DMS79 (cell line): Measurements from ENCODE around the gene CLCN6.

Experiments
- DNase-seq: peaks from one replicate; lab custom pipeline; 2025; lab: John Stamatoyannopoulos, UW

The CLCN6 gene

GRCh38 chr1:11831945-11832725 lies 26.1 kb downstream of the CLCN6 start:
- no peak for DNase-seq

DNA sequence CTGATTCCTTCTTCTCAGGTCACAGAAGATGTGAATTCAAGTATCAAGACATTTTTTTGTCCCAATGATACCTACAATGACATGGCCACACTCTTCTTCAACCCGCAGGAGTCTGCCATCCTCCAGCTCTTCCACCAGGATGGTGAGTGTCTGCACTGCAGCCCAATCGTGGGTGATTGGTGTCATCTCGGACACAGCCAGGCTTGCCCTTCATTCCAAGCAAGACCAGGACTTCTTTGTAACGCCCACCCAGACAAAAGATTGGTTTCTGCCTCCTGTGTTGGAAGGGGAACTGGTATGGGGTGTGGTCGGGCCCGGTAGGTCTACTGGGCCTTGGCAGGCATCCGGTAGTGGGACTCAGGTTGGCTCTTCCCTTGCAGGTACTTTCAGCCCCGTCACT lies 27.5 kb downstream of the CLCN6 start:
- DNase-seq, result no peak

DNA sequence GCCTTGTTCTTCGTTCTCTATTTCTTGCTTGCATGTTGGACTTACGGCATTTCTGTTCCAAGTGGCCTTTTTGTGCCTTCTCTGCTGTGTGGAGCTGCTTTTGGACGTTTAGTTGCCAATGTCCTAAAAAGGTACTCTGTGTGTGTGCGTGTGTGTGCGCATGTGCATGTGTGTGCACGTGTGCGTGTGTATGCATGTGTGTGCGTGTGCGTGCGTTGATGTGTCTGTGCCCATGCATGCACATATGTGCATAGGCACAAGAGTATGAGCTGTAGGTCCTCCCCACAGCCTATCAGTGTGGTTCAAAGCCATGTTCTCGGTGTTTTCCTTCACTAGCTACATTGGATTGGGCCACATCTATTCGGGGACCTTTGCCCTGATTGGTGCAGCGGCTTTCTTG lies 27.9 kb downstream of the CLCN6 start:
- DNase-seq, result no peak

DNA sequence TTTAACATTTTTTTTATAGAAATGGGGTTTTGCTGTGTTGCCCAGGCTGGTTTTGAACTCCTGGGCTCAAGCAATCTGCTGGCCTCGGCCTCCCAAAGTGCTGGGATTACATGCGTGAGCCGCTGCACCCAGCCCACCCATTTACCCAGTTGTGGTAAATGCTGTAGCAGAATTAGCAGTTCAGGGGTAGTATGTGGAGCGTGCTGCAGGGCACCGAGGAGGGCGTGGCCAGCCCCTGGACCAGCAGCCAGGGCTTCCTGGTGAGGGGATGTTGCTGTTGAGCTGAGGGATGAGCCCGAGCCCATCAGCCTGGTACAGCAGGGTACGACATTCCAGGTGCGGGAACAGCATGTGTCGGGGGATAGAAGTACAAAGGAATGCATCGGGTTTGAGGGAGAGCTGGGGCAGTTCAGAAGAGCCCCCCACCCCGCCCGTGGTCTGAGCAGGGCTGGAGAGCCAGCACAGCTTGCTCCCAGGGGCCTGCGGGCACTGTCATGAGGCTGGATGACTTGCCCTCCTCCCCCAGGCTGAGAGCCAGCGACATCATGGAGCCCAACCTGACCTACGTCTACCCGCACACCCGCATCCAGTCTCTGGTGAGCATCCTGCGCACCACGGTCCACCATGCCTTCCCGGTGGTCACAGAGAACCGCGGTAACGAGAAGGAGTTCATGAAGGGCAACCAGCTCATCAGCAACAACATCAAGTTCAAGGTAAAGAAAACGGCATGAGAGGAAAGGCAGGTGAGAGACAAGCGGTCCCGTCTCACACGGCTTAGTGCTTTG lies 29.6 kb downstream of the CLCN6 start:
- DNase-seq, result no peak

DNA sequence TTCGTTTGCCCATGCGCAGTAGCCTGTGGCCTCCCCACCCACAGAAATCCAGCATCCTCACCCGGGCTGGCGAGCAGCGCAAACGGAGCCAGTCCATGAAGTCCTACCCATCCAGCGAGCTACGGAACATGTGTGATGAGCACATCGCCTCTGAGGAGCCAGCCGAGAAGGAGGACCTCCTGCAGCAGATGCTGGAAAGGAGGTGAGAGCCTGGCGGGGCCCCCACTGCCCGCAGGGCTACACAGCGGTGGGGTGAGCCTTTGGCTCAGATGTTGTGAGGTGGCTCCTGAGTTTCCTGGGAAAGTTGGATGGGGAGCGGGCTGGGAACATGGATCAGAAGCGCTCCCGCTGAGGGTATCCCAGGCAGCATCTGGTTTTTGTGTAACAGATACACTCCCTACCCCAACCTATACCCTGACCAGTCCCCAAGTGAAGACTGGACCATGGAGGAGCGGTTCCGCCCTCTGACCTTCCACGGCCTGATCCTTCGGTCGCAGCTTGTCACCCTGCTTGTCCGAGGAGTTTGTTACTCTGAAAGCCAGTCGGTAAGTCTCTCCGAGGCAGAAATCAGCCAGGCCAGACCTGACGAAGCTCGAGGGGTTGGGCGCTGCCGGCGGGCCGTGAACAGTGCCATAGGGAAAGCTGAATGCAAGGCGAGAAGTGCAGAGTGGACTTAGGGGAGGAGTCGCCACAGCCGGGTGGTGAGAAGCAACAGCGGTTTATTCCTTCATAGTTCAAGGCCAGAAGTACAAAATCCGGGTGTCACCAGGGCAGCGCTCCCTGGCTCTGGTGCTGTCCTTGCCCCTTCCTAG lies 31.2 kb downstream of the CLCN6 start:
- no peak for DNase-seq

GRCh38 chr1:11837767-11838348 lies 31.9 kb downstream of the CLCN6 start:
- no peak for DNase-seq

DNA sequence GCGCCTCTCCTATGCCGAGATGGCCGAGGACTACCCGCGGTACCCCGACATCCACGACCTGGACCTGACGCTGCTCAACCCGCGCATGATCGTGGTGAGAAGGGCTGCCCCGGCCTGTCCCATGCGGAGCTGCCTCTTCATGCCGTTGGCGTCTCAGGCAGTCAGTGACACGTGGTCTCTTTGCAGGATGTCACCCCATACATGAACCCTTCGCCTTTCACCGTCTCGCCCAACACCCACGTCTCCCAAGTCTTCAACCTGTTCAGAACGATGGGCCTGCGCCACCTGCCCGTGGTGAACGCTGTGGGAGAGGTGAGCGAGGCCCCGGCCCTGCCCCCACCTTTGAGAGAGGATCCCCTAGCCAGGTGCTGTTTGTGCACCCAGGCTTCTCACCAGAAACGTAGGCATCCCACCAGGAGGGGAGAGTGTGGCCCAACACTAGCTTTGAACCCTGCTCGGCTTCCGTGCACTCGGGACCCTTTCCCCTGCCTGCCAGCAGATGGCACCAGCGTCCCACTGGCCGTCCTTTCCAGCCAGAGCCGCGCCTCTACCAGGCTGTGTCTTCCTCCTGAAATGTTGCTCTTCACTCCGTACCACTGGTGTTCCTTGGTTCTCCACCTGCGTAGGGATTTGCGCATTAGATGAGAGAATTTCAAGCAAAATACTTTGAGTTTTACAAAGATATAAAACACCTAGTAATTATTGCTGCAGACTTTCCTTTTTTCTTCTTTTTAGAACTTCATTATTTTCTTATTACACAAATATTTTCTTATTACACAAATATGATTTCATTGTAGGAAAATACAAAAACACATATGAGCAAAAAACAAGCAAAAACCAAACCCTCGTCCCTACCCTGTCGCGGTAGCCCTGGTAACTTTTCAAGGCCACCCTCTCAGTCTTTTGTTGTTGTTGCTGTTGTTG lies 32.6 kb downstream of the CLCN6 start:
- DNase-seq, result peak; percentile 22

DNA sequence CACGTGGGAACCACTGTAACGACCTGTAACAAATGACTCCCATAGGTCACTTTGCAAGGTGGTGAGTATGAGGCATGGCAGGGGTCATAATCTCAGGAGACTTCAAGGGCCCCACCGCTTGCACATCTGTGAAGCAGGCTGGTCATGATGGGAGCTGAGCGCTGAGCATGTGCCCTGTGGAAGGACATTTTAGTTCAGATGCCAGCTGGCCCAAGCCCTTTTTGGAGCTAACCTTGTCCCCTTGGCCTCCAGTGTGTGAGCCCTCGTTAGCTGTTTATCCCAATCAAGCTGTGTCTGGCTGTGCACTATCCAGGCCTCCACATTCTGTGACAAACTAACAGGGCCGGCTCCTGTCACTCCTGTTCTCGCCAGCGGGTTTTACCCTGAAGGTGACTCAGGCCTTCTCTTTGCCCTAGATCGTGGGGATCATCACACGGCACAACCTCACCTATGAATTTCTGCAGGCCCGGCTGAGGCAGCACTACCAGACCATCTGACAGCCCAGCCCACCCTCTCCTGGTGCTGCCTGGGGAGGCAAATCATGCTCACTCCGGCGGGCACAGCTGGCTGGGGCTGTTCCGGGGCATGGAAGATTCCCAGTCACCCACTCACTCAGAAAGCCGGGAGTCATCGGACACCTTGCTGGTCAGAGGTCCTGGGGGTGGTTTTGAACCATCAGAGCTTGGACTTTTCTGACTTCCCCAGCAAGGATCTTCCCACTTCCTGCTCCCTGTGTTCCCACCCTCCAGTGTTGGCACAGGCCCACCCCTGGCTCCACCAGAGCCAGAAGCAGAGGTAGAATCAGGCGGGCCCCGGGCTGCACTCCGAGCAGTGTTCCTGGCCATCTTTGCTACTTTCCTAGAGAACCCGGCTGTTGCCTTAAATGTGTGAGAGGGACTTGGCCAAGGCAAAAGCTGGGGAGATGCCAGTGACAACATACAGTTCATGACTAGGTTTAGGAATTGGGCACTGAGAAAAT lies 34.0 kb downstream of the CLCN6 start:
- DNase-seq, result no peak

GRCh38 chr1:11841245-11842153 lies 35.5 kb downstream of the CLCN6 start:
- no peak for DNase-seq

DNA sequence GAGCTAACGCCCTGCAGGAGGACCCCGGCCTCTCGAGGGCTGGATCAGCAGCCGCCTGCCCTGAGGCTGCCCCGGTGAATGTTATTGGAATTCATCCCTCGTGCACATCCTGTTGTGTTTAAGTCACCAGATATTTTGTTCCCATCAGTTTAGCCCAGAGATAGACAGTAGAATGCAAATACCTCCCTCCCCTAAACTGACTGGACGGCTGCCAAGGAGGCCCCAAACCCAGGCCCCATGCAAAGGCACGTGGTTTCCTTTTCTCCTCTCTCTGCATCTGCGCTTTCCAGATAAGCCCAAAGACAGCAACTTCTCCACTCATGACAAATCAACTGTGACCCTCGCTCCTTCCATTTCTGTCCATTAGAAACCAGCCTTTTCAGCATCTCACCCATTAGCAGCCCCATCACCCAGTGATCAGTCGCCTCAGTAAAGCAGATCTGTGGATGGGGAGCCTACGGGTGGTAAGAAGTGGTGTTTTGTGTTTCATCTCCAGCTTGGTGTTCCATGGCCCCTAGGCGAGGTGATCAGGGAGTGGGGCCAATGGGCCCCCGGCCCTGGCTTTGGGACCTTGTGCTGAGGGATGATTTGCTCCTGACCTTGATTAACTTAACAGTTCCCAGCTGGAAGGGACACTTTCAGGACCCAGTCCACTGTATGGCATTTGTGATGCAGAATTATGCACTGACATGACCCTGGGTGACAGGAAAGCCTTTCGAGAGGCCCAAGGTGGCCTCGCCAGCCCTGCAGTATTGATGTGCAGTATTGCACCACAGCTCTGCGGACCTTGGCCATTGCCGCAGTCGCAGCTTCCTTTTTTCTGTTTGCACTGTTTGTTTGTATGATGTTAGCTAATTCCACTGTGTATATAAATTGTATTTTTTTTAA lies 36.4 kb downstream of the CLCN6 start:
- DNase-seq, result no peak

DNA sequence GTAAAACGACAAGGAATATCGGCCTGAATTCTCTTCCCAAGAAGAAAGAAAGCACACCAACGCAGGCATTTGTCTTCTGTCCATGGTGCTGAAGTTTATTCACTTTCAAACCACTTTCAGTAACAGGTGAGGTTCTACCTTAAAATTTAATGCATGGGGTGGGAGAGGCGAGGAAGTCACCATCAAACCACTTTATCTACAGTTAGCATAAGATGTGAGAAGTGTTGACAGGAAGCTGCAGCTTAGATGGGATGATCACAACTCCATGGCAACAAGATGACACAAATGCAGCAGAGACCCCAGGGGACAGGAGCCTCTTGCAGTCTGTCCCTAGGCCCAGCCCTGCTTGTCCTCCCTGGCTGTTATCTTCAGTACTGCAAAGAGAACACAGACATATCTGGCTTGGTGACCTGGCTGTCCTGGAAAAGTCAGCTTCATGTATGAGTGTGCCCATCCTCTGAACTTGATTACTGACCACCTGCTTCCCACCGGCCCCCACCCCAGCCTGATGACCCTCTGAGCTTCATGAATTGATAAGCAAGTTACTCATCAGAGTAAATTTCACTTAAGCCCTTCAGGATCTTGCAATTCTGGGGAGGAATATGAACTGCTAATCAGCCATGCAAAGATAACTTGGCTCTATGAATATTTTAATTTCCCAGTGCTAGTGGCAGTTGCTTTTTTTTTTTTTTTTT lies 39.8 kb downstream of the CLCN6 start:
- no peak for DNase-seq

DNA sequence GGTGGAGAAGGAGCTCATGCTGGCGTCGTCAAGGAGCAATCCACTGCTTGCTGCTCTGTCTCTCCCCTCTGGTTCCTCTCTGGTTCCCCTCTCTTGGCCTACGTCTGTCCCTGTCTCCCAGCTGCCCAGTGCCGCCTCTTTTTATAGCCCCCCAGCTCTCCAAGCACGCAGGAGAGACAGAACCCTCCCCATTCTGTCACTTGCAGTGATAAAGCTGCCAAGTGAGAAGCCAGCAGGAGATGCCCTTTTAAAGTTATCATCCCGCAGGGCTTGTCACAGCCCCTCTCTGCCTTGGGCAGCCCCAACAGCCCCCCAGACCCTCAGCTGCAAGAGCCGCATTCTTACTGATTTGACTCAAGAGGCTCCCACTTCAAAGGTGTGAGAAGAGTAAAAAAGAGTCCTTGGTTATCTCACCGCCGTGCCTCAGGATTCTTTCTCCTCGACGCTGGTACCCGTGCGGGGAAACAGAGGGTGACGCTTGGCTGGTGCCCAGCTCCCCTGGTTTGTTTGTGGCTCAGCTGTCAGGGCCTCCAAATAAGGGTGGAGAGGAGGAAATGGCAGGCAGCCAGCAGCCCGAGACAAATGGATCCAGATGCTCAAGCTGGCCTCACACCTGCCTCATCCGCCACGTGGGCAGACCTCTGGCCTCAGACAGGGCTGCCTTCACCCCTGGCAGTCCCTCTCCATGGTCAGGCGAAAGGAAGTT lies 41.8 kb downstream of the CLCN6 start, which contains the start of gene NPPA:
TSS of gene NPPA (minus strand) at position 117 of the 706 bp plus-strand sequence. CDS start at position 18, 99 bp downstream.
- peak; percentile 96 for DNase-seq

- no peak for DNase-seq
These were observed 42.3 kb downstream of the CLCN6 start for GRCh38 chr1:11848373-11848700.

DNA sequence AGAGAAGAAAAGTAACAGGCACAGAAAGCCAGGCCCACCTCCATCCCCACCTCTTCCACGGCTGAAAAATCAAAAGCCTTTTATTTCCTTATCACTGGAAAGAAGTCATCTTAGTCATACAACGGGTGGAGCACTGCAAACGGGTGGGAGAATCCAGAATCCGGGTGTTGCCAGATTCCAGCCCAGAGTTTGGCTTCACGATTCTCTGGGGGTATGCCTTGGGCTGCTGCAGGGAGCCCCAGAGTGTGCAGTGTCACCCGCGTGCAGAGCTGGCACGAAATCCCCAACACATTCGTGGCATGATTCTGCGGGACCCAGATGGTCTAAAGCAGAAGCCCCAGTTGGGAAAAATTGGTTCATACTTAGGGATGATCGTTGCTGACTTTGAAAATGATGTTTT lies 44.2 kb downstream of the CLCN6 start:
- DNase-seq, result no peak

DNA sequence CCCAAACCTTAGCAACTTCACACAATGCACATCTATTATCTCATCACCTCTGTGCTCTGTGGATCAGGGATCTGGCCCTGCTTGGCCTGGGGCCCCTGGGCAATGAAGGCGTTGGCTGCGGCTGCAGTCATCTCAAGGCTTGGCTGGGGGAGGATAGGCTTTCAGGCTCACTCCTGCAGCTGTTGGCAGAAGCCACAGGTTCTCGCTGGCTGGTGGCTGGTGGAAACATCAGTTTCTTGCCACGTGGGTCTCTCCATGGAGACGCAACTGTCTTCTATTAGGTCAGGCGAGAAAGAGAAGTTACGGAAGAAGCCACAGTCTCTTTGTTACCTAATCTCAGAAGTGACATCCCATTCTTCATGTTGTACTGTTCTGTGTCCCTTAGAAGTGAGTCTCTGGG lies 45.2 kb downstream of the CLCN6 start:
- no peak for DNase-seq

DNA sequence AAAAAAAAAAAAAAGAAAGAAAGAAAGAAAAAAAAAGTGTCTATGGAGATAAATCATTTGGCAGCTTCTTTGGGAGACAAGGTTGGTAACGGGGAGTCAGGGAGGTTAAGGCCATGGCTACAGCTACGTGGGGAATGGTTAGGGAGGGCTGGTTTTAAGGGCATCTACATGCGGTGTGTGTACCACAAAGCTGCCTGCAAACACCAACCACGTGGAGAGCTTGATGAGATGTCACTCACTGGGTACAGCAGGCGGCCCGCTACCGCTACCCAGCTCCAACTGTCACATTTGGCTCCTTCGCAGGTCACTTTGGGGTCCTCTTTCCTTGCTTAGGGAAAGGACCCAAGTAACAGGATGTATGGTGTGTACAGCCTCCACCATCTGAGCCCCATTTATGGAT lies 48.5 kb downstream of the CLCN6 start:
- DNase-seq, result no peak

GRCh38 chr1:11855430-11855829 lies 49.4 kb downstream of the CLCN6 start:
- DNase-seq, result no peak
